Peyer's patch (tissue), 4 donors: ENCODE data around the gene FERMT2. TPM values are rescaled to one million over a fixed set of nuclear protein-coding genes. Genes with fewer than 3 reads are reported as not detected.

ENCODE experiments used
- DNase-seq, 3 donors: peaks; one replicate each; pipeline ENCODE4 v3.0.0-alpha.2; 2017 to 2019
- H3K27ac ChIP-seq, 4 donors: fragments of 200-600 bp; sonication (generic); one replicate each; pipeline ENCODE4 v1.5.1; 2016 to 2019
- H3K27me3 ChIP-seq, 2 donors: fragments of 200-600 bp; sonication (generic); one replicate each; pipeline ENCODE4 v1.5.1; 2019
- H3K36me3 ChIP-seq, 3 donors: fragments of 200-600 bp; sonication (generic); one replicate each; pipeline ENCODE4 v1.5.1; 2016 to 2019
- H3K4me1 ChIP-seq, 4 donors: fragments of 200-600 bp; sonication (generic); one replicate each; pipeline ENCODE4 v1.5.1; 2016 to 2019
- H3K4me3 ChIP-seq, 4 donors: fragments of 200-600 bp; sonication (generic); 1 replicate in 3 of 4; 2 replicates in 1 of 4; pipeline ENCODE4 v1.5.1; 2016 to 2019; ENCODE audit warnings: mild to moderate bottlenecking in 1 of 4
- H3K9me3 ChIP-seq, 4 donors: fragments of 200-600 bp; sonication (generic); one replicate each; pipeline ENCODE4 v1.5.1; 2016 to 2019; ENCODE audit warnings: mild to moderate bottlenecking in 1 of 4
- CTCF ChIP-seq, 6 experiments: fragments of 450-650 bp in 4 of 6; fragments of 200-600 bp in 2 of 6; sonication (generic) in 1 of 6; IDR thresholded peaks; one replicate each; pipeline ENCODE4 v1.5.1; 2017 to 2019; ENCODE audit warnings: antibody characterized with exemption in 6 of 6, mild to moderate bottlenecking in 3 of 6, moderate library complexity in 1 of 6
- POLR2A ChIP-seq, 2 donors: fragments of 450-650 bp; IDR thresholded peaks; one replicate each; pipeline ENCODE4 v1.5.1; 2017; ENCODE audit warnings: antibody characterized with exemption in 2 of 2, mild to moderate bottlenecking in 2 of 2, moderate library complexity in 2 of 2
- total RNA-seq, 4 donors: library from RNA; depleted of rRNA; stranded (reverse); fragments of >200 nt; gene quantifications; one replicate each; pipeline ENCODE4 v1.1.0, GENCODE V29; 2016

Gene FERMT2
- total RNA-seq, 4 donors from 2014 or later: 10.0 to 59.4 (median 12.4) TPM

GRCh38 chr14:52939427-52939826, 11.4 kb downstream of the FERMT2 start:
- no peak for TF ChIP-seq CTCF (IDR thresholded peaks at IDR 0.05)
- TF ChIP-seq POLR2A (IDR thresholded peaks at IDR 0.05): no peak
- Histone ChIP-seq H3K4me1 (peaks cover 0 to 6% (median 0%) of the 10 kb centered on the region in 4 donors), H3K36me3 (no peaks in the 10 kb centered on the region), H3K9me3 (no peaks in the 10 kb centered on the region), H3K27me3 (no peaks in the 10 kb centered on the region), H3K27ac (no peak overlapping the region), H3K4me3 (no peak overlapping the region)
- DNase-seq: no peak

DNA sequence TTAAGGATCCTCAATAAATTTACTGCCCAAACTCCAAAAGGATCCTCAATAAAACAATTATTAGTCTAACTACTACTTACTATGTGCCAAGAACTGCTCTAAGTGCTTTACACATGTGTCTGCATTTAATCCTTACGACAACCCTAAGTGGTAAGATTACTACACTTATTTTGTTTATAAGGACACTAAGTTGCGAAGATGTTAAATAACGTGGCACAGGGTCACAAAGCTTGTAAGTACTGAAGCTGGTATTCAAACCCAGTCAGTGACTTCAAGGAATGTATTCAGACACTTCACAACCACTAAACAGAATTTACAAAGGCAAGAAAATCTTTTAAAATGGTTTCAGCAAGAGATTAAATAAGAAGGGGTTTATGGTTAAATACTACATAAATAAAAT, 13.0 kb downstream of the FERMT2 start:
- DNase-seq: no peak
- H3K36me3 ChIP-seq: no peaks in the 10 kb centered on the region
- no peaks in the 10 kb centered on the region for H3K27me3 ChIP-seq
- TF ChIP-seq POLR2A (IDR thresholded peaks at IDR 0.05) (no peak), CTCF (IDR thresholded peaks at IDR 0.05) (no peak)
- no peak overlapping the region for H3K27ac ChIP-seq
- no peaks in the 10 kb centered on the region for H3K9me3 ChIP-seq
- H3K4me1 ChIP-seq: peaks cover 0 to 8% (median 0%) of the 10 kb centered on the region in 4 donors
- no peak overlapping the region for H3K4me3 ChIP-seq

GRCh38 chr14:52937306-52937705, 13.5 kb downstream of the FERMT2 start:
- Histone ChIP-seq H3K4me3 (no peak overlapping the region), H3K27me3 (no peaks in the 10 kb centered on the region), H3K36me3 (no peaks in the 10 kb centered on the region), H3K9me3 (no peaks in the 10 kb centered on the region), H3K4me1 (peaks cover 0 to 8% (median 0%) of the 10 kb centered on the region in 4 donors), H3K27ac (no peak overlapping the region)
- TF ChIP-seq CTCF (IDR thresholded peaks at IDR 0.05) (no peak), POLR2A (IDR thresholded peaks at IDR 0.05) (no peak)
- DNase-seq: no peak

DNA sequence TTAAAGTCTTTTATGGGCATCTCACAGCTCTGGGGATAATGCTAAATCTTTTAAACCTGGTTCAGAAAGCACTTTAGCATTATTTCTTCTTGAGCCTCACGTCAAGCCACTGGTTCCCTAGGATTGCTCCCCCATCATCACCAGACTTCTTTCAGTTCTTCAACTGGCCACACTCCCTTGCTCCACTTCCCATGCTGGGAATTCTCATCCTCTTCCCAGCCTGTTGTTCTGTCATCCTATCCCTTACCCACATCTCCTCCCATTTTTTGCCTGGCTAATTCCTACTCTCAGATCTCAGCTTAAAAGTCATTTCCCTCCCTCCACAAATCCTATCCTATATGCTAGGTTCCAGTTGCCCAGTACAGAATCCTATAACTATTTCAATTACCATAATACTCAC, 14.4 kb downstream of the FERMT2 start:
- Histone ChIP-seq H3K9me3 (no peaks in the 10 kb centered on the region), H3K36me3 (no peaks in the 10 kb centered on the region), H3K27ac (no peak overlapping the region), H3K4me1 (peaks cover 0 to 8% (median 0%) of the 10 kb centered on the region in 4 donors), H3K4me3 (no peak overlapping the region), H3K27me3 (no peaks in the 10 kb centered on the region)
- TF ChIP-seq CTCF (IDR thresholded peaks at IDR 0.05) (no peak), POLR2A (IDR thresholded peaks at IDR 0.05) (no peak)
- no peak for DNase-seq

DNA sequence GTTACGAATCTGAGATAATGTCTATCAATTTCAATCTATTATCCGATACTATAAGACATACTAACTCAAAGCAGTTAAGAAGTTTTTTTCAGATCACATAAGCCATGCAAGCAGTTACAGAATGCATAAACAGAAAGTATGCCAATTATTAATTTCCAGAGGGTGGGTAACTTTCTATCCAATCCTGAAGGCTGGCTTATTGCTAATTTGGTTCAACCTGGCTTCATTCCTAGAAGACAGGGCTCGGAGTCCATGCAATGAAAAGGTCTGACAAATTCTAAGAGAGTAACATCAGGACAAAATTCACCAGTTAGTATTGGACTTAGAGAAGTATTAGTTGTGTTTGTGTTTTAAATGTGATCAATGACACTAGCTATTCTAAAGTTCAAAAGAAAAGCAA, 15.0 kb downstream of the FERMT2 start:
- no peaks in the 10 kb centered on the region for H3K9me3 ChIP-seq
- H3K36me3 ChIP-seq: no peaks in the 10 kb centered on the region
- no peak for TF ChIP-seq POLR2A (IDR thresholded peaks at IDR 0.05)
- TF ChIP-seq CTCF (IDR thresholded peaks at IDR 0.05): no peak
- H3K27me3 ChIP-seq: no peaks in the 10 kb centered on the region
- DNase-seq: no peak
- peaks cover 0 to 8% (median 0%) of the 10 kb centered on the region in 4 donors for H3K4me1 ChIP-seq
- H3K27ac ChIP-seq: no peak overlapping the region
- H3K4me3 ChIP-seq: no peak overlapping the region

- H3K27me3 ChIP-seq: no peaks in the 10 kb centered on the region
- no peak overlapping the region for H3K4me3 ChIP-seq
- no peaks in the 10 kb centered on the region for H3K36me3 ChIP-seq
- peaks cover 0 to 8% (median 0%) of the 10 kb centered on the region in 4 donors for H3K4me1 ChIP-seq
- no peaks in the 10 kb centered on the region for H3K9me3 ChIP-seq
- no peak overlapping the region for H3K27ac ChIP-seq
- DNase-seq: no peak
- TF ChIP-seq CTCF (IDR thresholded peaks at IDR 0.05) (no peak), POLR2A (IDR thresholded peaks at IDR 0.05) (no peak)
These were observed 16.1 kb downstream of the FERMT2 start for GRCh38 chr14:52934762-52935161.
